HEK293T (cell line): Measurements from ENCODE around the gene HBA1.
"Not testable (repeated sequence)": the region's sequence is repeated elsewhere in the genome, so short reads cannot be mapped to it uniquely, and the experiment has no call there.

Experiments
- CTCF ChIA-PET: fragments of 350-600 bp; formaldehyde crosslinking; extraction: SDS; loops from one replicate; lab custom pipeline; 2021; ENCODE audit warnings: antibody characterized with exemption, inconsistent platforms; lab: Yijun Ruan, JAX
- POLR2A ChIA-PET: fragments of 350-600 bp; formaldehyde crosslinking; extraction: SDS; loops from one replicate; lab custom pipeline; 2020; ENCODE audit warnings: antibody characterized with exemption, inconsistent platforms; lab: Yijun Ruan, JAX
- DNase-seq: peaks from one replicate; pipeline ENCODE4 v3.0.0; 2012; ENCODE audit warnings: mixed read lengths; ENCODE audit errors: extremely low spot score
- ARNT ChIP-seq: fragments of 450-650 bp; IDR thresholded peaks from 2 replicates; pipeline ENCODE4 v1.6.1; 2017; ENCODE audit warnings: mild to moderate bottlenecking
- BHLHE40 ChIP-seq: fragments of 450-650 bp; IDR thresholded peaks from 2 replicates; pipeline ENCODE4 v1.6.1; 2016; ENCODE audit warnings: mild to moderate bottlenecking, moderate library complexity, borderline replicate concordance
- CTBP1 ChIP-seq: fragments of 450-650 bp; IDR thresholded peaks from 2 replicates; pipeline ENCODE4 v1.6.1; 2016; ENCODE audit warnings: borderline replicate concordance
- ELF4 ChIP-seq: fragments of 450-650 bp; IDR thresholded peaks from 2 replicates; pipeline ENCODE4 v1.6.1; 2017; ENCODE audit warnings: antibody characterized with exemption
- FOXA1 ChIP-seq: fragments of 450-650 bp; IDR thresholded peaks from 2 replicates; pipeline ENCODE4 v1.6.1; 2016; ENCODE audit warnings: mild to moderate bottlenecking
- FOXK2 ChIP-seq: fragments of 450-650 bp; IDR thresholded peaks from 2 replicates; pipeline ENCODE4 v1.6.1; 2016; ENCODE audit warnings: mild to moderate bottlenecking
- FOXM1 ChIP-seq: fragments of 450-650 bp; IDR thresholded peaks from 2 replicates; pipeline ENCODE4 v1.6.1; 2017; ENCODE audit warnings: mild to moderate bottlenecking, borderline replicate concordance
- HDGF ChIP-seq: fragments of 450-650 bp; IDR thresholded peaks from 2 replicates; pipeline ENCODE4 v1.6.1; 2017; ENCODE audit warnings: antibody characterized with exemption, borderline replicate concordance
- L3MBTL2 ChIP-seq: fragments of 450-650 bp; conservative IDR thresholded peaks from 2 replicates; pipeline ENCODE4 v1.6.1; 2016; ENCODE audit warnings: mild to moderate bottlenecking
- LEF1 ChIP-seq: fragments of 450-650 bp; IDR thresholded peaks from 2 replicates; pipeline ENCODE4 v1.6.1; 2017; ENCODE audit warnings: mild to moderate bottlenecking, borderline replicate concordance
- NFRKB ChIP-seq: fragments of 450-650 bp; IDR thresholded peaks from 2 replicates; pipeline ENCODE4 v1.6.1; 2016; ENCODE audit warnings: mild to moderate bottlenecking, moderate library complexity
- SP1 ChIP-seq: fragments of 450-650 bp; IDR thresholded peaks from 2 replicates; pipeline ENCODE4 v1.6.1; 2017
- SUZ12 ChIP-seq: fragments of 450-650 bp; IDR thresholded peaks from 2 replicates; pipeline ENCODE4 v1.6.1; 2016; ENCODE audit warnings: mild to moderate bottlenecking
- TARDBP ChIP-seq: fragments of 450-650 bp; IDR thresholded peaks from 2 replicates; pipeline ENCODE4 v1.6.1; 2016
- ZNF384 ChIP-seq: fragments of 450-650 bp; IDR thresholded peaks from 2 replicates; pipeline ENCODE4 v1.6.1; 2016
- TF ChIP-seq, protein P1 (sequence below): fragments of 450-650 bp; IDR thresholded peaks from 2 replicates; pipeline ENCODE4 v1.6.1; 2016

HBA1 gene

GRCh38 chr16:159136-159849, 17.2 kb upstream of the HBA1 start:
- TF ChIP-seq CTBP1 (no peak), L3MBTL2 (no peak), ARNT (no peak), SP1 (no peak), TARDBP (no peak), NFRKB (no peak), ZNF384 (no peak), ELF4 (no peak), FOXK2 (no peak)
- DNase-seq = no peak
- POLR2A ChIA-PET = interaction anchor here (1.2 kb wide), 1 partner anchor 12 kb away, joined by 3 read pairs; no protein-coding TSS in a partner anchor
- CTCF ChIA-PET = interaction anchor here (0.6 kb wide), 1 partner anchor 52 kb away, joined by 4 read pairs; no protein-coding TSS in a partner anchor

GRCh38 chr16:160242-160641, 16.2 kb upstream of the HBA1 start:
- DNase-seq, POLR2A ChIA-PET, CTCF ChIA-PET: not testable (repeated sequence)

- CTCF ChIA-PET = no interaction called here
These were observed 15.7 kb upstream of the HBA1 start for GRCh38 chr16:160691-161190.

DNA sequence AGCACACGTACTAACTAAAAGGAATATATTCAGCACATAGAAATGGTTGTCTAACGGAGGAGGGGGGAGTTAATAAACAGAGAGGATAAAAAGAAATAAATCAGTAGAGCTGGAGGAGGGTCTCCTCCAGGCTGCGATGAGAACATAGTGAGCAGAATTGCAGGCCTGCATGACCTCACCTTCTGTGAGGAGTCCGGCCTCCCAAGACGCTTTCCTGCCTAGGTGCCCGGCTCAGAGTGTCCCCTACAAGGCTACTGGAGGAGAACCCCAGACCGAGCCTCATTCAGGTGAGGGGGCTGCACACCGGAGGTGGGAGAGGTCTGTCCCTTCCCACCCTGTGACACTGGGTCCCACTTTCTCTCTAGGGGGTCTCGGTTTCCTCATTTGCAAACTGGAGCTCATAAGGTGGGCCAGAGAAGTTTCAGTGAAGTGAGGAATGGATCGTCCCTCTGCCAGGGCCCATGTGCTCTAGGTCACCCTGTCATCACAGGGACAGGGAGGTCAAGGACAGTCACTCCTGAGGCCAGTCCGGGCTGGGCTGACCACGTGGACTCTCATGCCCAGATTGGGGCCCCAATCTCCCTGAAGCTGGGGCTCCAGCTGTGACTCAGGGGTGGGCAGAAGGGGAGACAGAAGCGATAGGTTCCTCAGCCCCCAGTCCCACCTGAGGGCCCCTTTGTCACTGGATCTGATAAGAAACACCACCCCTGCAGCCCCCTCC, 14.0 kb upstream of the HBA1 start:
- POLR2A ChIA-PET = no interaction called here
- no peak for DNase-seq
- TF ChIP-seq, protein P1, sequence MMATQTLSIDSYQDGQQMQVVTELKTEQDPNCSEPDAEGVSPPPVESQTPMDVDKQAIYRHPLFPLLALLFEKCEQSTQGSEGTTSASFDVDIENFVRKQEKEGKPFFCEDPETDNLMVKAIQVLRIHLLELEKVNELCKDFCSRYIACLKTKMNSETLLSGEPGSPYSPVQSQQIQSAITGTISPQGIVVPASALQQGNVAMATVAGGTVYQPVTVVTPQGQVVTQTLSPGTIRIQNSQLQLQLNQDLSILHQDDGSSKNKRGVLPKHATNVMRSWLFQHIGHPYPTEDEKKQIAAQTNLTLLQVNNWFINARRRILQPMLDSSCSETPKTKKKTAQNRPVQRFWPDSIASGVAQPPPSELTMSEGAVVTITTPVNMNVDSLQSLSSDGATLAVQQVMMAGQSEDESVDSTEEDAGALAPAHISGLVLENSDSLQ = no peak
- TF ChIP-seq LEF1 (no peak), FOXK2 (no peak), TARDBP (no peak), ZNF384 (no peak), SP1 (no peak), NFRKB (no peak), BHLHE40 (no peak), ELF4 (no peak), FOXM1 (no peak), ARNT (no peak), CTBP1 (no peak), HDGF (no peak), L3MBTL2 (no peak), FOXA1 (no peak), SUZ12 (no peak)
- CTCF ChIA-PET = interaction anchor here (0.6 kb wide), 1 partner anchor 47 kb away, joined by 3 read pairs; no protein-coding TSS in a partner anchor

More at GRCh38 chr16:160691-161190, 15.7 kb upstream of the HBA1 start:
- TF ChIP-seq ELF4 (no peak), L3MBTL2 (no peak), ZNF384 (no peak), HDGF (no peak), NFRKB (no peak), SP1 (no peak)
- DNase-seq = no peak
- POLR2A ChIA-PET = interaction anchor here (1.1 kb wide), 1 partner anchor 10 kb away, joined by 5 read pairs; no protein-coding TSS in a partner anchor

DNA sequence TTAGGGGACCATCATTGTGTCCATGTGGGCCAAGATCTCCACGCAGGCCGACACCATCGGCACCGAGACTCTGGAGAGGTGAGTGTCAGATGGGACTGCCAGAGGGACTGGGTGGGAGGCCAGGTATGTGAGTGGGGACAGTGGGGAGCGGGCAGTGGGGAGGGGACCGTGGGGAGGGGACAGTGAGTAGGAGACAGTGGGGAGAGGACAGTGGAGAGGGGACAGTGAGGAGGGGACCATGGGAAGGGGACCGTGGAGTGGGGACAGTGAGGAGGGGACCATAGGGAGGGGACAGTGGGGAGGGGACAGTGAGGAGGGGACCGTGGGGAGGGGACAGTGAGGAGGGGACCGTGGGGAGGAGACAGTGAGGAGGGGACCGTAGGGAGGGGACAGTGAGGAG, 13.3 kb upstream of the HBA1 start:
- DNase-seq, POLR2A ChIA-PET: not testable (repeated sequence)
- CTCF ChIA-PET = interaction anchor here (0.6 kb wide), 1 partner anchor 48 kb away, joined by 3 read pairs; no protein-coding TSS in a partner anchor

DNA sequence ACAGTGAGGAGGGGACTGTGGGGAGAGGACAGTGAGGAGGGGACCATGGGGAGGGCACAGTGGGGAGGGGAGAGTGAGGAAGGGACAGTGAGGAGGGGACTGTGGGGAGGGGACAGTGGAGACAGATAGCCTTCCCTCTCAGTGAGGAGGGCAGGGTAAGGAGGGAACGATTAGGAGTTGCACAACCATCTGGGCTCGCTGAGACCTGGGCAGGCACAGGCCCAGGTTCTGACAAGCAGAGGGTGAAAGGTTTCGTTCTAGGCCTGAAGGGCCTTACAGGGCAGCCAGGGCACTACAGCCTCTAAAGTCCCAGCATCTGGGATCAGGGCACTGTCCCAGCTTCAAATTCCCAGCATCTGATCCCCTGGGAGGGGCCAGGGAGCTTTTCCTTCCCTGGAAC, 12.8 kb upstream of the HBA1 start:
- CTCF ChIA-PET, POLR2A ChIA-PET, DNase-seq: not testable (repeated sequence)

GRCh38 chr16:164134-164823, 12.2 kb upstream of the HBA1 start:
- DNase-seq, POLR2A ChIA-PET, CTCF ChIA-PET: not testable (repeated sequence)

DNA sequence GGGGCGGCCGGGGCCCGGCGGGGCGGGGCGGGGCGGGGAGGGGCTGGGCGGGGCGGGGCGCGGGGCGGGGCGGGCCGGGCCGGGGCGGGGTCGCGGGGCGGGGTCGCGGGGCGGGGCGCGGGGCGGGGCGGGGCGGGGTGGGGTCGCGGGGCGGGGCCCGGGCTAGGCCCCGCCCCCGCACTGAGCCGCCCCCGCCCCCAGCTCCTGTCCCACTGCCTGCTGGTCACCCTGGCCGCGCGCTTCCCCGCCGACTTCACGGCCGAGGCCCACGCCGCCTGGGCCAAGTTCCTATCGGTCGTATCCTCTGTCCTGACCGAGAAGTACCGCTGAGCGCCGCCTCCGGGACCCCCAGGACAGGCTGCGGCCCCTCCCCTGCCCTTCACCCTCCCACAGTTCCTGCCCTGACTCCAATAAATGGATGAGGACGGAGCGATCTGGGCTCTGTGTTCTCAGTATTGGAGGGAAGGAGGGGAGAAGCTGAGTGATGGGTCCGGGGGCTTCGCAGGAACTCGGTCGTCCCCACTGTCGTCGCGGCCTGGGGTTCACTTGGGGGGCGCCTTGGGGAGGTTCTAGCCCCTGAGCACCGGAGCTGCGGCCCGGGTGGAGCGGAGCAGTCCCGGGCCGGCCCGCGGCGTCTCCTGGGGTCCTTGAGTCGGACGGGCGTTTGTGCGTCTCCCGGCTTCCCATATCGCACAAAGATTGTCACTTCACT, 11.5 kb upstream of the HBA1 start:
- ChIA-PET POLR2A (no interaction called here), CTCF (no interaction called here)
- no peak for DNase-seq
- TF ChIP-seq CTBP1 (no peak), FOXK2 (no peak), BHLHE40 (no peak)
